ENCODE data around the gene STAB2.

The STAB2 gene

GRCh38 chr12:103755425-103755824, 168.4 kb downstream of the STAB2 start:
- DNase-seq: no peak

- no peak for DNase-seq
Observed at GRCh38 chr12:103756443-103756842, 169.4 kb downstream of the STAB2 start.

- no peak for DNase-seq
Observed at GRCh38 chr12:103757248-103757647, 170.2 kb downstream of the STAB2 start.

- DNase-seq: no peak
Observed at GRCh38 chr12:103758310-103759089, 171.4 kb downstream of the STAB2 start.

GRCh38 chr12:103762473-103762872, 175.4 kb downstream of the STAB2 start:
- DNase-seq: no peak

- DNase-seq: no peak
Observed at GRCh38 chr12:103765322-103765721, 178.2 kb downstream of the STAB2 start.

GRCh38 chr12:103766028-103766427, 179.0 kb downstream of the STAB2 start:
- no peak for DNase-seq

GRCh38 chr12:103768467-103769123, 181.5 kb downstream of the STAB2 start:
- DNase-seq: no peak

- no peak for DNase-seq
Observed at GRCh38 chr12:103769240-103769945, 182.3 kb downstream of the STAB2 start.

GRCh38 chr12:103771466-103771865, 184.4 kb downstream of the STAB2 start:
- peak in 1 of 2 donors; percentile 21 for DNase-seq

- no peak for DNase-seq
Observed at GRCh38 chr12:103772367-103773108, 185.5 kb downstream of the STAB2 start.

GRCh38 chr12:103773109-103773910, 186.2 kb downstream of the STAB2 start:
- no peak for DNase-seq

- DNase-seq: no peak
Observed at GRCh38 chr12:103774977-103775560, 188.0 kb downstream of the STAB2 start.

GRCh38 chr12:103778781-103779180, 191.7 kb downstream of the STAB2 start:
- no peak for DNase-seq

GRCh38 chr12:103779410-103780092, 192.5 kb downstream of the STAB2 start:
- no peak for DNase-seq

- DNase-seq: no peak
Observed at GRCh38 chr12:103780093-103780440, 193.0 kb downstream of the STAB2 start.

- no peak for DNase-seq
Observed at GRCh38 chr12:103780992-103781391, 193.9 kb downstream of the STAB2 start.

GRCh38 chr12:103782399-103782798, 195.3 kb downstream of the STAB2 start:
- DNase-seq: no peak

- no peak for DNase-seq
Observed at GRCh38 chr12:103783744-103784664, 196.9 kb downstream of the STAB2 start.

Measured in CD4-positive, alpha-beta T cell treated with Interleukin-4 for 1 hour (primary cell).